HG02943 (cell line): ENCODE measurements around the gene TBC1D1.

ENCODE experiments used
- ATAC-seq: cut with Tn5 transposase; IDR thresholded peaks from one replicate; pipeline ENCODE4 v1.9.1; 2021; ENCODE audit warnings: mild to moderate bottlenecking, low read depth, moderate library complexity; ENCODE audit not compliant: unreplicated experiment

Gene TBC1D1

DNA sequence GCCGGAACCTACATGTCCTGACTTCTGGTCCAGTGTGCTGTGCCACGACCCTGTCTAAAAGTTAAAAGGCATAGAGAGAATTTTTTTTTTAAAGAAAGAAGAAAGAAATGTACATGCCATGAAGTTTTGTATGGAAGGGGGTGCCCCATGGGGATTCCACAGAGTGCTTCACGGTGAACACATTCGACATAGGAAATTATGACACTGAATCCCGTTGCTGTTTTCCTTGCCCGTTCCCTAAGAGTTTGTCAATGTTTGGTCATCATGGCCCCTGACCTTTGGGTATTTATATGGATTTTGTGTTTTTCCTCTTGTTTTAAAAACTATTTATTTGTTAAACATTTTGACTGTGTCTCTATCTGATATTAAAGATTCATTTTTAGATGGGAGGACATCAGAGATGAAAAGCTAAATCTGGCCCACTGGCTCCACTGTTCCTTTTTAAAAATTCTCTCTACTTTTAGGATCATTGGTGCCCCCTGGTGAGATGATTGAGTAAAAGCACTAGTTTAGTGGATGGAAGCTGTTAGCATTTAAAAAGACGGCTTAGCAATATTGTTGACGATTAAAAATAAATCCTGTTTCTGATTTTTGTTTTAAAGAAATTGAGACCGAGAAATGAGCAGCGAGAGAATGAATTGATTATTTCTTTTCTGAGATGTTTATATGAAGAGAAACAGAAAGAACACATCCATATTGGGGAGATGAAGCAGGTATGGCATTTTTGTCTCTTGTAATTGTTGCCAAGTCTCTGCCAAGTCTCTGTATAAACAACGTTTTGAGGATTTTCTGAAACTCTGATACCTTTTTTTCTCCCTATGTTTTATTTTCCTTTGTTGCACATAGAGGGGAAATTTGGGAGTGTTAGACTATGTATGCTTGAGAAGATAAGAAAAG lies 144.3 kb downstream of the TBC1D1 start:
- ATAC-seq: no peak

- ATAC-seq: no peak
These were observed 145.7 kb downstream of the TBC1D1 start for GRCh38 chr4:38036548-38036947.

GRCh38 chr4:38037612-38038011 lies 146.7 kb downstream of the TBC1D1 start:
- no peak for ATAC-seq

DNA sequence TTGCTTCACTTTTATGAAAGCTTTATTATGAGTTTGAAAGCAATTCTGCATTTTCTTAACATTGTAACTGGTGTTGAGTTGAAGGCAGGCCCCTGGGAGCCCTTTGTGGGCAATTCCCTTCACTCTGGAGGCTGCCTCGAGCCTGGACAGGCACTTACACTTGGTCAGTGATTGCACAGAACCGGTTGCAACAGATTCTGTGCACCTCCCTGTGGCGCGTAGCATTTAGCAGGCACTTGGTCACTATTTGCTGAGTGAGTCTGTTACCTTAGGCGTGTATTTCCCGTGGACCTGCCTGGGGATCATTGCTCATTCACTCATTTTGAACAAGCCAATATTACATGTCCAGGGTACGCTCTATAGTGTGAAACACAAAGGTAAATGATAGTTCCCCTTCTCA lies 149.7 kb downstream of the TBC1D1 start:
- no peak for ATAC-seq

DNA sequence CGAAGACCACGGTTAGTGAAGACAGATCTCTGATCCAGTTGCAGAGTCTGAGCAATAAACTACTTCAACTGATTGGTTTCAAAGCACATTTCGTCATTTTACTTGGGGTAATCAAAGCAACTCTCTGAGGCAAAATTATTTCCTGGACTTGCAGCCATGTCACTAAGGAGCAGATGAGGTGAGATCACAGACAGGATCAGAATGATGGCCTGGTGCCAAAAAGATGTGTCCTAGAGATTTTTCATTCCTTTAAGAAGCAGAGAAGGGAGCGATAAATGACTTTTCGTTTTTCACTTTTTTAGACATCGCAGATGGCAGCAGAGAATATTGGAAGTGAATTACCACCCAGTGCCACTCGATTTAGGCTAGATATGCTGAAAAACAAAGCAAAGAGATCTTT lies 153.2 kb downstream of the TBC1D1 start:
- no peak for ATAC-seq

- ATAC-seq: no peak
These were observed 154.6 kb downstream of the TBC1D1 start for GRCh38 chr4:38045289-38045988.

DNA sequence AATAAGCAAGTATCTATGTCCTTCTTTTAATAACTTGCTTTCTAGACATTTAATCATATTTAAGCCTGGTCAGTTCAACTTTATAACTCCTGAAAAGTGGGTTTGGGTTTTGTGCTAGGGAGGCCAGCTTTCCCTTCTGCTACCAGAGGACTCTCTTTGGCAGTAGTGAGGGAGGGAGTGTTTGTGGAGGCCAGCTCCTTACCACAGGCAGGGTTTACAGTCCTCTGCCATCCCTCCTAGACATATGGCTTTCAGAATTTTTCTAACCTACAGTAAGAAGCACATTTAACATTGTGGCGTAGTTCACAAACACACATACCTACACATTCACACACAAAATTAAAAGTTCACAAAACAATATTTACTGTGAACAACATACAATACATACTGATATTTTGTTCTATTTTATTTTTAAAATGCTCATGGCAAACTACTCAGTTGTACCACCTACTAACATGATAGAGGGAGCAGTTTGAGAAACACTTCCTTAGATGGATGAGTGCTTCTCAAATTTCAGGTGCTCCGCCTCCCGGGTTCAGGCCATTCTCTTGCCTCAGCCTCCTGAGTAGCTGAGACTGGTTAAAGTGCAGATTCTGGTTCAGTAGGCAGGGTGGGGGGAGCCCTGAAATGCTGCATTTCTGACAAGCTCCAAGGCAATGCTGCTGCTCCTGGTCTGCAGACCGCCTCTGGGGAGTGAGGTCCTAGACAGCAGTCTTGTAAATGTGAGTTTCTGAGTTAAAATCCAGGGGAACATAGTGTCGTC lies 156.0 kb downstream of the TBC1D1 start:
- no peak for ATAC-seq

DNA sequence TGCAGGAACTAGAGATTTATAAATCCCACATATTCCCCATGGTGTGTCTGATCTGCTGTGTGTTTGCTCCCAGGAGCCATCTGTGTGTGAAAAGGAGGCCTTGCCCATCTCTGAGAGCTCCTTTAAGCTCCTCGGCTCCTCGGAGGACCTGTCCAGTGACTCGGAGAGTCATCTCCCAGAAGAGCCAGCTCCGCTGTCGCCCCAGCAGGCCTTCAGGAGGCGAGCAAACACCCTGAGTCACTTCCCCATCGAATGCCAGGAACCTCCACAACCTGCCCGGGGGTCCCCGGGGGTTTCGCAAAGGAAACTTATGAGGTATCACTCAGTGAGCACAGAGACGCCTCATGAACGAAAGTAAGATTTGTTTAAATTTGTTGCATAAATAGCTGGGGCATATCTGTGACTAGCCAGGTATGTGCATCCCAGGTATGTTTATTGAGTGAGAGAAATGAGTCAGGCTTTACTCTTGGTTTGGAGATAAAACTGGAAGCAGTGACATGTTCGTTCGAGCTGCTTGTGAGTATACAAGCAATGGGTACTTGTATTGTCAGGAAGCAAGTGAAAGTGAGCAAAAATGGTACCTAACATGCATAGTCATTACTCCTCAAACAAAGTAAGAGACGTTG lies 158.8 kb downstream of the TBC1D1 start:
- ATAC-seq: no peak

DNA sequence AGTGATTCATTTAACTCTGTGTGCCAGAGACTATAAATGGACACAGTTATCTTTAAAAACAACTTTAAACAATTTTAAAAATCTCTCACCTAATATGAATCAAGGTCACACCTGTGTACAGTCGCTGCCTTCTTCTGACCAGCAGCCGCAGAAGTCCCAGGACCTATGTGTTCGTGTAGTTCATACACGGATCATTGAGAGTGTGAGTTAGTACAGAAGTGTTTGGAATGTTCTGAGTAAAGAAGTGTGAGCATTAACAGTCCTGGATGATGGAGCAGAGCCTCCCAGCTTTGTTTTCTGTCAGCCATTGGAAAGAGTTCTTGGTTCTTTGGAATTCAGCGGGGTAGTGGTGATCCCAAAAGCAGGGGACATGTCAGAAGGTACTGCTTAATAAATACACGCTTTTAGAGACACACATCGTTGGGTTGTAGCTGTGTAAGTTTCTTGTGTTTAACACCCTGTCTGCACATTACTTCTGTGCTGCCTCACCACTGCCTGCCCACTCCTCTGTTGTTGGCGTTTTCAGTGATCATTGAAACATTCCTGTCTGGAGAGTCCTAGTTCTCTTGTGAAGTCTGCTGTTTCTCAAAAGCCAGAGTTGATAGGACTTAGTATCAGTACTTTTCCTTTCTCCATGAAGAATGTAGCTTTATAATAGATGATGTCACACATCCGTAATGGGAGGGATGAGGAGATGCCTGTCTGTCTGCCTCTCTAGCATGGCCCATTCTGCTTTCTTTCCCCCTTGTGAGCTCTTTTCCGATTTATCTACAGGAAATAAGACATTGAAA lies 159.9 kb downstream of the TBC1D1 start:
- ATAC-seq: no peak

DNA sequence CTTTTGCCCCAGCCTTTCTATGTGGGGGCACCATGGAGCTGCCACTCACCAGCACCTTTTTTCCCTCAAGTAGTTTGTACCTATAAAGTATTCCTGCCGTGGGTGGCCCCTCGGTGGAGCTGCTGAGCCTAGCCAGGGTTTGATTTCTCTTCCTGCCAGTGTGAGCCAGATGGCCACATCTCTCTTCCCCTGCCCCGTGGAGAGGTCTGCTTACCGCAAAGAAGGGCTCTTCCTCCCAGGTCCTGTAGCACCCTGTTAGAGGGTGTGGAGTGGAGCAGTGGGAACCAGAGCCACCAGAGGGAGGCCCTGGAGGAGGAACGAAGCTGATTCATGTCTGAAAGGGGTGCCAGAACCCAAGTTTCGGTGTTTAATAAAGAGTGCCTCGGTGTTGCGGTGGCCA lies 164.7 kb downstream of the TBC1D1 start:
- no peak for ATAC-seq

GRCh38 chr4:38056011-38056685 lies 165.3 kb downstream of the TBC1D1 start:
- no peak for ATAC-seq

DNA sequence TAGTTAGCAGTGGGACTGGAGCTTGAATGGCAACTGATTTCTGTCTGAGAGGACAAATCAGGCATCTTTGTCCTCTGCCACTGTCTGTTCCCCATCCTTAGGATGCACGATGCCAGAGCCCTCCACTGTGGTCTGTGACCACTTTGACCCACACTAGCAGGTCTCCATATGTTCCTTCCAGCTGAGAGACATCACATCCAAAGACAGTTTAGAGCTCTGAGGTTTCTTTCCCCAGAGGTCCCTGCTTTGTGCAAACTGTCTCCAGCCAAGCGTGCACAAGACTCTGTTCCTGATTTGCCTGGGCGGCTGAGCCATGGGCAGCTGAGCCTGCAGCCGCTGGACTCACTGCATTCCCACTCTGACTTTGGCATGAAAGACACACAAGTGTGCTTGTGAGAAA lies 167.3 kb downstream of the TBC1D1 start:
- no peak for ATAC-seq

DNA sequence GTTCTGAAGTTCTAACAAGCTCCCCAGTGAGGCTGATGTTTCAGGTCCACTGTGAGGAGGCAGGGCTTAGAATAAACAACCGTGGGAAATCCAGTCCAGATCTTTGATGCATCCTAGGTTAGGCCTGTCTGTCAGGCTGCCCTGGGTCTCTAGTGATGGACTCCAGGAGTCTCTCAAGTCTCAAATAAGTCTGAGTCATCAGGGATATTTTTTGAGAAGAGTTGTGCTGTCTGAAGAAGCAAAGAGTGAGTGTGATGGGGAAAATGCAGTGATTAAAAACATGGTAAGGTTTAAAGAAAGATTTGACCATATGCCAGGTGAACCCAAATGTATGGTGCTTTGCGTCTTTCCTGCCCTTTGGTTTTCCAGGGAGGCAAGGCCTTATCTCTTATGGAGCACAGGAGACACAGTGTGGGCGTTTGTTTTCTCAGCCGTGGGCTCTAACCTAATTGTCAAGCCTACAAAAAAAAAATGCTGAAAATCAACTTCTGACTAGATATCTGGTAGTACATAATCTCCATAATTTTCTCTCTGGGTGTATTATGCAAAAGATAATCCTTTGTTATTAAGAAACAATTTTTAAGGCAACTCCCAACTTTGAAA lies 170.0 kb downstream of the TBC1D1 start:
- no peak for ATAC-seq

DNA sequence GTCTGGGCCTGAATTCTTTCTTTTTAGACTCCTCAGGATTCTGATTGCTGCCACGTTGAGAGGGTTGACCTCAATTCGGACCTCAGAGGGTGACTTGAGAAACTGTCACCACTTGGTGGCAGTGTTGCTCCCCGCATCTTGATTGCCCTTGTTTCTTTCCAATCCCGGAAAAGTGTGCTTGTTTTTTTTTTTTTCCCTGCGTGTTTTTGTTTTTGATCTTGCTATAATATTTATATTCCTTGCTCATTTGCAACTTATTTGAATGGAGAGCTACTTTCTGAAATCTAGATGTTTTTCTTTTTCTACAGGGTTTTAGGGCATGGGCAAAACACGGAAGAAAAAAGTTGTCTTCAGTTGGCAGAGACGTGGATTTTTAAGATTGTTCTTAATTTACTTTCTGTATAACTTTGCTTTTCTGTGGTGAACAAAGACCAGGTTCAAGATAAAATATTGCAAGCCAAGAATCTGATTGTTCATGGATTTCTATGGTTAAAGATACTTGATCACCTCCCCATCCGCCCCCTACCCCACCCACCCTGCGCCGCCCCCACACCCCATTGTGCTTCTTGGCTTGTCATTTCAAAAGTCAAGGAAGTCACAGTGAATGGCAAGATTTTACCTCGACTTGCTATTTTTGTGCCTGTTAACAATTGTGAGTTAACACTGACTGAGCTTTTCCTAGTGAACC lies 171.3 kb downstream of the TBC1D1 start:
- no peak for ATAC-seq

DNA sequence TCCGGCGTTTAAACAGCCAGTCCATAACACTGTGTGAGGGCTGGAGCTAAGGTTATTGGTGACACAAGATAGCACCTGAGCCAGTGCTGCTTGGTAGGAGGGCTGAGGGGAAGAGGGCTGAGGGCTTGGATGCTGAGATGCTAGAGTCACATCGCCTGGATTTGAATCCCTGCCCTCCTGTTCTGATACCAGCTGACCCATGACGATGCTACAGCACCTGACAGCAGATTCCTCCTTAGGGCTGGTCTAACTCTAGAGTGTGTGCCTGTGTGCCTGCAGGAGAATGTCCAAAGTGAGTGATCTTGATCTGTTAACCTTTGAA lies 171.9 kb downstream of the TBC1D1 start:
- ATAC-seq: no peak

DNA sequence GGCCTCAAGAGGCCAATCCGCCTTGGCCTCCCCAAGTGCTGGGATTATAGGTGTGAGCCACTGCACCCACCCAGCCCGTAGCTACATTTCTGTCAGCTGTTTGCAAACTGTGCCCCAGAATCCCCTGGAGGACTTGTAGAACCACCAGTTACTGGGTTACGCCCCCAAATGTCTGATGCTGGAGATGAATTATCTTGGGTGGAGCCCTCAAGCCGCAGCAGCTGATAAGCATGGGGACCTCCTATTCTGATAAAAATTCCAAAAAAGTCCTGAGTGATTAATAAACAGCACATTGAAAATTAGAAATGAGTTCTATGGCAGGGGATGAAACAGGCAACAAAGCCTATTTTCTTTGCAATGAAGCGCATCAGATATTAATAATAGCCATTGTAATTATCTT lies 174.3 kb downstream of the TBC1D1 start:
- ATAC-seq: no peak

DNA sequence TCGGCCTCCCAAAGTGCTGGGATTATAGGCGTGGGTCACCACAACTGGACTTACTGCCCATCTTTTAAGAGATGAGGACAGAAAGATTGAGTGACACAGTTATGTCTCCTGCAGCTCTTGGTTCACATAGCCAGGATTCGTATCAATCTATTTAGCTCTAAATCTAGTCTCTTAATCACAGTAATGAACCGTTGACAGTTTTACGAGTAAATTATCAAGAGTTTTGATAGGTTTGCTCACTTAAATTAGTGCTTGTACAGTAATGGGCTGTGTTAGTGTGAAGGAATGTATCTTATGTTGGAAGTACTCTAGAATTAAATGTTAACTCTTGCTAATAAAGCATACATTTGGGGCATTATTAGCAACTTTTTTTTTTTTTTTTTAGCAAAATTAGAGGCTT lies 175.0 kb downstream of the TBC1D1 start:
- no peak for ATAC-seq

GRCh38 chr4:38067499-38067898 lies 176.6 kb downstream of the TBC1D1 start:
- no peak for ATAC-seq

DNA sequence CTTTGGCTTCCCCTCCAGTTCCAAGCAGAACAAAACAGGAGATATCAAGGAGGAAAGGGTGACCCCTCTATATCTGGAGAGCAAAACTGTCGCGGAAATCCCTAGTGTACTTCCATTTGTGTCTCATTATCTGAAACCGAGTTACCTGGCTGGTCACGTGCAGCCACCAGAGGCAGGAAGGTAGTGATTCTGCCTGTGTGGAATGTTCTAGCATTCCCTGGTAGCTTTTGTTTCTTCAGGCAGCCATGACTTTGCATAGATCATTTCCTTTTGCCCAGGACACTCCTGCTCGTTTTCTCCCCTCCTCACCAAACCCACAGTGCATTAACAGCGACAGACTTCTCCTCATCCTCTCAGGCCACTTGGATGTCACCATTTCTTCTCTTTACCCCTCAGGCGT lies 177.2 kb downstream of the TBC1D1 start:
- no peak for ATAC-seq
